ENCODE data around the gene RGL4. TPM values are rescaled to one million over a fixed set of nuclear protein-coding genes. Genes with fewer than 3 reads are reported as not detected.

RGL4 gene
- total RNA-seq, 1 donor from 2014 or later, result 0.15 TPM

DNA sequence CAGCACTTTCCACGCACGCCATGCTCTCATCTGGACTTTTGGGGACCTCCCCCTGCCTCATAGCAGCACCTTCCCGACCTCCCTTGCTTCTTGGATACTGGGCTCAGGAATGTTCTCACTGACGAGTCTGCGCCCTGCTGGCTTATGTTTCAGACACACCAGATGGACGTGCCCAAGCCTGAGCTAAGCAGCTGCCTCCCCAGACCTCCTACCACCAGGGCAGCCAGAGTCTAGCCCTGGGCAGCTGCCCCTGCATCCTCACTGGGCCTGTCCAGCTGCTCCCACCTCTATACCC, 13.2 kb upstream of the RGL4 start:
- Mint-ChIP-seq H3K27ac (ENCODE audit: unreplicated experiment) (no peak overlapping the region), H3K4me3 (ENCODE audit: unreplicated experiment) (peak overlapping the region; percentile 54), H3K9me3 (ENCODE audit: unreplicated experiment) (no peaks in the 10 kb centered on the region), H3K36me3 (ENCODE audit: low read depth, unreplicated experiment) (peaks cover 18% of the 10 kb centered on the region), H3K4me1 (ENCODE audit: unreplicated experiment) (peaks cover 1% of the 10 kb centered on the region), H3K27me3 (ENCODE audit: unreplicated experiment) (peaks cover 14% of the 10 kb centered on the region)
- TF ChIP-seq, protein P1, sequence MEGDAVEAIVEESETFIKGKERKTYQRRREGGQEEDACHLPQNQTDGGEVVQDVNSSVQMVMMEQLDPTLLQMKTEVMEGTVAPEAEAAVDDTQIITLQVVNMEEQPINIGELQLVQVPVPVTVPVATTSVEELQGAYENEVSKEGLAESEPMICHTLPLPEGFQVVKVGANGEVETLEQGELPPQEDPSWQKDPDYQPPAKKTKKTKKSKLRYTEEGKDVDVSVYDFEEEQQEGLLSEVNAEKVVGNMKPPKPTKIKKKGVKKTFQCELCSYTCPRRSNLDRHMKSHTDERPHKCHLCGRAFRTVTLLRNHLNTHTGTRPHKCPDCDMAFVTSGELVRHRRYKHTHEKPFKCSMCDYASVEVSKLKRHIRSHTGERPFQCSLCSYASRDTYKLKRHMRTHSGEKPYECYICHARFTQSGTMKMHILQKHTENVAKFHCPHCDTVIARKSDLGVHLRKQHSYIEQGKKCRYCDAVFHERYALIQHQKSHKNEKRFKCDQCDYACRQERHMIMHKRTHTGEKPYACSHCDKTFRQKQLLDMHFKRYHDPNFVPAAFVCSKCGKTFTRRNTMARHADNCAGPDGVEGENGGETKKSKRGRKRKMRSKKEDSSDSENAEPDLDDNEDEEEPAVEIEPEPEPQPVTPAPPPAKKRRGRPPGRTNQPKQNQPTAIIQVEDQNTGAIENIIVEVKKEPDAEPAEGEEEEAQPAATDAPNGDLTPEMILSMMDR (IDR thresholded peaks at IDR 0.05; ENCODE audit: unreplicated experiment), result no peak
- DNase-seq (ENCODE audit: low spot score), result no peak

DNA sequence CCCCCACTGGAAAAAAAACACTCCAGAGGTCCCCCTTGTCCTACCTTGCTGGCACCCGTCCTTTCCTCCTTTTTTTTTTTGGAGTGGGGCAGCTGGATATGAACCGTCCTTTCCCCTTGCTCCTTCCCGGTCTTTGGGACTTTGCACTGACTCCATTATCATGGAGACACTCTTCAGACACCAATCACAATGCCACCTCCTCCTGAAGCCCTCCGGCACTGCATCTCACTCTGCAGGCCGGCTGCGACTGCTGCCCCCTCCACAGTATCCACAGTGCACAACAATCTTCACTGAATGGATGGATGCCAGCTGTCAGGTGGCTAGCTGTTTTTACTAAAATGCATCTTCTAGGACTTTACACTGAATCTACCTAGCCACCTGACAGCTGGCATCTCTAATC, 12.7 kb upstream of the RGL4 start:
- peak overlapping the region; percentile 56 for H3K4me3 Mint-ChIP-seq (ENCODE audit: unreplicated experiment)
- TF ChIP-seq, protein P1 (IDR thresholded peaks at IDR 0.05; ENCODE audit: unreplicated experiment), result no peak
- H3K27me3 Mint-ChIP-seq (ENCODE audit: unreplicated experiment), result peaks cover 14% of the 10 kb centered on the region
- H3K4me1 Mint-ChIP-seq (ENCODE audit: unreplicated experiment), result no peaks in the 10 kb centered on the region
- peaks cover 18% of the 10 kb centered on the region for H3K36me3 Mint-ChIP-seq (ENCODE audit: low read depth, unreplicated experiment)
- H3K27ac Mint-ChIP-seq (ENCODE audit: unreplicated experiment), result no peak overlapping the region
- no peak for DNase-seq (ENCODE audit: low spot score)
- H3K9me3 Mint-ChIP-seq (ENCODE audit: unreplicated experiment), result no peaks in the 10 kb centered on the region

DNA sequence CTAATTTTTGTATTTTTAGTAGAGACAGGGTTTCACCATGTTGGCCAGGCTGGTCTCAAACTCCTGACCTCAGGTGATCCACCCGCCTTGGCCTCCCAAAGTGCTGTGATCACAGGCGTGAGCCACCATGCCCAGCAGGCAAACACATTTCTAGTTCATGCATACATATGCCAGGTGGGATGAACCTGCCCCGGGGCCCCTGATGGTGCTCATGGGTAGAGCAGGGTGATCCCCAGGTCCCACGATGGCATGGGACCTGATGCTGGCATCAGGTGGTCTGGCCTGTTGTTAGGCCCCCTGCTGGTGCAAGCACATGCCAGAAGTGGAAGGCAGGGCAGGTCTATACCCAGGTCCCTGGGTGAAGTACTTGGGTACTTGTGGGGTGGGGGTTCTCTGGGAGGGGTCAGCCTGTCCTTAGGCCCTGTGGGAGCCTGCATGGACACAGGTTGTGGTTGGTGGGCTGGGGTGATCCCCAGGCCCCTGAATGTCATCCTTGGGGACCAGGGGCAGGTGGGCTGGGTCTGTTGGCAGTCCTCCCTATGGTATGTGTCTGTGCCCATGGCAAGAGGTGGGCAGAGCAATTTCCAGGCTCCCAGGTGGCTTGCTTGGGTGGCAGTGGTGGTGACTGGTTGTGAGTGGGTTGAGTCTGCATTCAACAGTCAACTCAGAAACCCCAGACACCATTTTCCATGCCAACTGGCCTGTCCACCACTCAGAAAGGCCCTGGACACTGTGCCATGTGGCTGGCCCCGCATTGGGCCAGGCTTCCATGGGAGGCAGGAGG, 9.6 kb upstream of the RGL4 start:
- Mint-ChIP-seq H3K9me3 (ENCODE audit: unreplicated experiment) (no peaks in the 10 kb centered on the region), H3K4me1 (ENCODE audit: unreplicated experiment) (no peaks in the 10 kb centered on the region), H3K27ac (ENCODE audit: unreplicated experiment) (no peak overlapping the region)

DNA sequence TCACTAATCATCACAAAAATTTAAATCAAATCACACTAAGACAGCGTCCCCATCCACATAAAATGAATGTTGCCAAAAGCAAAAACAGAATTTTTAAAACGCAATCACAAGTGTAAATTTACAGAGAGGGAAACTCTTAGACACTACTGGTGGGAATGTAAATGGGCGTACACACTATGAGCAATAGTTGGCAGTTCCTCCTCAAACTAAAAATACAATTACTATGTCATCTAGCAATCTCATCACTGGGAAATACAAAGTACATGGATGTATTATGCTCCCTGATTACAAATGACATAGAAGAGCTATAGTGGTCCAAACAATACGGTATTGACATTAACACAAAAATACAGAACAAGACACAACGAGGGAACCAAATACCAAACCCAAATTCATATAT, 8.7 kb upstream of the RGL4 start:
- TF ChIP-seq, protein P1 (IDR thresholded peaks at IDR 0.05; ENCODE audit: unreplicated experiment), result no peak
- peaks cover 18% of the 10 kb centered on the region for H3K36me3 Mint-ChIP-seq (ENCODE audit: low read depth, unreplicated experiment)

More for the DNA sequence above, 9.6 kb upstream of the RGL4 start:
- Mint-ChIP-seq H3K36me3 (ENCODE audit: low read depth, unreplicated experiment) (peaks cover 18% of the 10 kb centered on the region), H3K27me3 (ENCODE audit: unreplicated experiment) (peaks cover 7% of the 10 kb centered on the region), H3K4me3 (ENCODE audit: unreplicated experiment) (no peak overlapping the region)
- TF ChIP-seq, protein P1 (IDR thresholded peaks at IDR 0.05; ENCODE audit: unreplicated experiment), result no peak
- no peak for DNase-seq (ENCODE audit: low spot score)

DNA sequence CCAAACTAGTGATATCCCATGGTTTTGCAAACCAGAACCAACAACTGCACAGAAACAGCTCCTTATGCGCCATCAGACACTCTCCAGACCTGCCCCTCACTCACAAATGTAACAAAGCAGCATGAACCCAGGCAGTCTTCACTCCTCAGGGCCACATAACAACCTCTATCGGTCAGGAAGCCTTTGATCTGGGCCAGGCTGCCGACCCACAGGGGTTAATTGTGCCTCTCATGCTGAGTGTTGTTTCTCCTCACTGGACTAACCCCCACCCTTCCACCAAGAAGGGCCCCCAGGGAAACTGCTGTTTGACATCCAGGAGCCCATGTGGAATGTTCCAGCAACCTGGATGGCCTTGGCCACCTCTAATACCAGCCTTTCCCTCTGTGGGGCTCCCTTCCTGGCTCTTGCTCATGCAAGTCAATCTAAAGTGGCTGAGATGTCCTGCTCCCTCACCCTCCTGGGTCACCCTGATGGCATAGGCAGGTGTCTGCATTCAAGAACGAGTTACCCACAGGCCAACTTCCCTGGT, 7.9 kb upstream of the RGL4 start:
- no peak for DNase-seq (ENCODE audit: low spot score)

More for the DNA sequence above, 8.7 kb upstream of the RGL4 start:
- Mint-ChIP-seq H3K27ac (ENCODE audit: unreplicated experiment) (no peak overlapping the region), H3K4me3 (ENCODE audit: unreplicated experiment) (no peak overlapping the region), H3K9me3 (ENCODE audit: unreplicated experiment) (no peaks in the 10 kb centered on the region), H3K4me1 (ENCODE audit: unreplicated experiment) (no peaks in the 10 kb centered on the region), H3K27me3 (ENCODE audit: unreplicated experiment) (peaks cover 7% of the 10 kb centered on the region)
- no peak for DNase-seq (ENCODE audit: low spot score)

More for the DNA sequence above, 7.9 kb upstream of the RGL4 start:
- Mint-ChIP-seq H3K4me1 (ENCODE audit: unreplicated experiment) (no peaks in the 10 kb centered on the region), H3K4me3 (ENCODE audit: unreplicated experiment) (no peak overlapping the region), H3K36me3 (ENCODE audit: low read depth, unreplicated experiment) (peaks cover 13% of the 10 kb centered on the region), H3K27ac (ENCODE audit: unreplicated experiment) (no peak overlapping the region), H3K27me3 (ENCODE audit: unreplicated experiment) (peaks cover 4% of the 10 kb centered on the region), H3K9me3 (ENCODE audit: unreplicated experiment) (no peaks in the 10 kb centered on the region)
- TF ChIP-seq, protein P1 (IDR thresholded peaks at IDR 0.05; ENCODE audit: unreplicated experiment), result no peak

Measured in endothelial cell (in vitro differentiated cells).